ES-I3 (cell line): ENCODE results near the gene FTSJ1.
A peak's percentile ranks its signal among the peaks of the same experiment; 100 is the strongest.
"Not testable (repeated sequence)": the region's sequence is repeated elsewhere in the genome, so short reads cannot be mapped to it uniquely, and the experiment has no call there.

ENCODE experiments used
- H3K36me3 ChIP-seq: 2 replicates; pipeline ENCODE4 v1.6.1; 2013; ENCODE audit warnings: mild to moderate bottlenecking, low read length, control low read depth, moderate library complexity; ENCODE audit not compliant: insufficient read depth
- H3K4me1 ChIP-seq: 2 replicates; pipeline ENCODE4 v1.6.1; 2013; ENCODE audit warnings: mild to moderate bottlenecking, control low read depth, low read length; ENCODE audit not compliant: insufficient read depth
- H3K9ac ChIP-seq: 2 replicates; pipeline ENCODE4 v1.6.1; 2013; ENCODE audit warnings: low read depth, mild to moderate bottlenecking, low read length, moderate library complexity
- H3K9me3 ChIP-seq: 2 replicates; pipeline ENCODE4 v1.6.1; 2013; ENCODE audit warnings: mild to moderate bottlenecking, low read length, moderate library complexity; ENCODE audit not compliant: control insufficient read depth, insufficient read depth

The FTSJ1 gene

DNA sequence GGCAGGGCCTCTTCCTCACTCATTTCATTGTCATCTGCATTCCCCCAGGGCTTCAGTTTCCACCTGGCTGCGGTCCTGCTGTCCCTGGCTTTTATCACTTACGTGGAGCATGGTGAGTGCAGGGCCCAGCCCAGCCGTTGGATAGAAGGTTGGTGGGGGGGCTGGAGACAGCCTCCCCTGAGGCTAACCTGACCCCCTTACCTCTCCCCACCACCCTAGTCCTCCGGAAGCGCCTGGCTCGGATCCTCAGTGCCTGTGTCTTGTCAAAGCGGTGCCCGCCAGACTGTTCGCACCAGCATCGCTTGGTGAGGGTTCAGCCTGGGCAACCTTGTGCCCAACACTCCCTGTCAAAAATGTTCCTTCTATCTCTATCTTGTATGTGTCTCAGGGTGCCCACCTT, 39.8 kb downstream of the FTSJ1 start:
- Histone ChIP-seq H3K36me3 (no peaks in the 10 kb centered on the region), H3K4me1 (no peaks in the 10 kb centered on the region), H3K9me3 (no peaks in the 10 kb centered on the region), H3K9ac (no peak overlapping the region)

DNA sequence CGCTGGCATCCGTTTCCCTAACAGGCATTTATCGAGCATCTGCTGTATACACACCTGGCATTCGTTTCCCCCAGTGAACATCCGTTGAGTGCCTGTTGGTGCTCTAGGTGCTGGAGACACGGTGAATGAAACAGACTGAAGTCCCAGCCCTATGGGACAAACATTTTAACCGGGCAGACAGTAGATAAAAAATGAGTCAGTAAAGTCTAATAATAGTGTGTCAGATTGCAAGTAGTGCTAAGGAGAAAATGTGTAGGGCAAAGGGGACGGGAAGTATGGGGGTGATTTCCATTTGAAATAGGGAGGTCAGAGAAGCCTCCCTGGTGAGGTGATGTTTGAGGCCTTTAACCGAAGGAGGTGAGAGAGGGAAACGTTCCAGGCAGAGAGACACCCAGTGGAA, 40.3 kb downstream of the FTSJ1 start:
- H3K36me3 ChIP-seq, result no peaks in the 10 kb centered on the region
- H3K9me3 ChIP-seq, result no peaks in the 10 kb centered on the region
- no peaks in the 10 kb centered on the region for H3K4me1 ChIP-seq
- H3K9ac ChIP-seq, result no peak overlapping the region

DNA sequence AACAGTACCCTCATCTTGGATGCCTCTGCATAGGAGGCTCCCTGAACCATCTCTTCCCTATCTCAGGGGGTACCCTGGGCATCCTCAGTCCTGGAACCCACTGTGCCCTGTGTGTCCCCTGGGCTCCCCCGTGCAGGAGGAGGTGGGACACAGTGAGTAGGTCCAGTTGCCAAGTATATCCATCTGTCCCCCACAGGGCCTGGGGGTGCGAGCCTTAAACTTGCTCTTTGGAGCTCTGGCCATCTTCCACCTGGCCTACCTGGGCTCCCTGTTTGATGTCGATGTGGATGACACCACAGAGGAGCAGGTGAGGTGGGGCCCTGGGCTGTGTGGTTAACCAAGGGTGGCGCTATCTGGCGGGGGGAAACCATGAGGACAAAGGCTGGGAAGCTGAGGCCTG, 41.0 kb downstream of the FTSJ1 start:
- Histone ChIP-seq H3K9ac (no peak overlapping the region), H3K36me3 (no peaks in the 10 kb centered on the region), H3K4me1 (no peaks in the 10 kb centered on the region), H3K9me3 (no peaks in the 10 kb centered on the region)

DNA sequence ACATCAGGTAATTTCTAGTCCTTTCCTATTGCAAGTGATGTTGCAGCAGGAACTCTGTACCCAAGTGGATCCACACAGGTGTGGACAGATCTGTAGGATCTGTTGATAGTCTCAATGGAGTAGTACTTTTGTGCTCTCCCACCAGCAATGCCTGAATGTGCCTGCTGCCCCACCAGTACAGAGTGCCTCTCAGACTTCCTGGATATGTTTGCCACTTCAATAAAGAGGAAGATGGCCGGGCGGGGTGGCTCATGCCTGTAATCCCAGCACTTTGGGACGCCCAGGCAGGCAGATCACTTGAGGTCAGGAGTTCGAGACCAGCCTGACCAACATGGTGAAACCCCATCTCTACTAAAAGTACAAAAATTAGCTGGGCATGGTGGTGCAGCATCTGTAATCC, 43.5 kb downstream of the FTSJ1 start:
- H3K4me1 ChIP-seq, H3K9ac ChIP-seq, H3K9me3 ChIP-seq, H3K36me3 ChIP-seq: not testable (repeated sequence)

DNA sequence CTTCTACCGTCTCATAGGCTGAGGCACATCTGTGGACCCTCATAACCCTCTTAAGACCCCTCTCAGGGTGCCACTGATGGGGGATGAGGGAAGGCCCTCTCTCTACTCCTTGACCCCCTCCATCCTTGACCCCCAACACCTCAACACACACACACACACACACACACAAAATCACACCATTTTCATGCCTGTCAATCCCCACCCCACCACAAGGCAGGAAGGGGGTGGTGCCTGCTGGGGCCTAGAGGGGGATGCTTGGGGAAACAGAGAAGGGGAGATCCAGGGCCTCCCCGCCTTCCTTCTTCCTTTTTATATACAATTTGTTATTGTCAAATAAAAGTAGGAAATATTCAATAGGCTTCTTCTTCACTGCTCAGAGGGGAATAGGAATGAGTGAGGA, 44.5 kb downstream of the FTSJ1 start:
- H3K36me3 ChIP-seq, result no peaks in the 10 kb centered on the region
- no peak overlapping the region for H3K9ac ChIP-seq
- no peaks in the 10 kb centered on the region for H3K4me1 ChIP-seq
- H3K9me3 ChIP-seq, result no peaks in the 10 kb centered on the region

DNA sequence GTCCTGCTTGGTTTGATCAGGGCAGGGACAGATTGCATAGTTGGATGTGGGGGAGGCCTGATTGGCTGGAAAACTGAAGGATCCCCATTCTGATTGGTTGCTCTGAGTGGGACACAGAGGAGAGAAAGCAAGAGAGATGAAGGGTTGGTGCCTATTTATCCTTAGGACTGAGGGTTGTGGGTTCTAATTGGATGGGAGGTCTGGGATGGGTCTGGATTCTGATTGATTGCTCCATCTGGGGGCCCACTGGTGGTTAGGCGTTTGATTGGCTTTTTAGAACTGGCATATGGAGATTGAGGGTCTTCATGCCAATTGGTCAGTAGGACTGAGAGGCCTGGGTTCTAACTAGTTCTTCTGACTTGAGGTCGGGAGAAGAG, 45.0 kb downstream of the FTSJ1 start:
- Histone ChIP-seq H3K4me1 (no peaks in the 10 kb centered on the region), H3K36me3 (no peaks in the 10 kb centered on the region), H3K9ac (peak overlapping the region; percentile 43), H3K9me3 (no peaks in the 10 kb centered on the region)

DNA sequence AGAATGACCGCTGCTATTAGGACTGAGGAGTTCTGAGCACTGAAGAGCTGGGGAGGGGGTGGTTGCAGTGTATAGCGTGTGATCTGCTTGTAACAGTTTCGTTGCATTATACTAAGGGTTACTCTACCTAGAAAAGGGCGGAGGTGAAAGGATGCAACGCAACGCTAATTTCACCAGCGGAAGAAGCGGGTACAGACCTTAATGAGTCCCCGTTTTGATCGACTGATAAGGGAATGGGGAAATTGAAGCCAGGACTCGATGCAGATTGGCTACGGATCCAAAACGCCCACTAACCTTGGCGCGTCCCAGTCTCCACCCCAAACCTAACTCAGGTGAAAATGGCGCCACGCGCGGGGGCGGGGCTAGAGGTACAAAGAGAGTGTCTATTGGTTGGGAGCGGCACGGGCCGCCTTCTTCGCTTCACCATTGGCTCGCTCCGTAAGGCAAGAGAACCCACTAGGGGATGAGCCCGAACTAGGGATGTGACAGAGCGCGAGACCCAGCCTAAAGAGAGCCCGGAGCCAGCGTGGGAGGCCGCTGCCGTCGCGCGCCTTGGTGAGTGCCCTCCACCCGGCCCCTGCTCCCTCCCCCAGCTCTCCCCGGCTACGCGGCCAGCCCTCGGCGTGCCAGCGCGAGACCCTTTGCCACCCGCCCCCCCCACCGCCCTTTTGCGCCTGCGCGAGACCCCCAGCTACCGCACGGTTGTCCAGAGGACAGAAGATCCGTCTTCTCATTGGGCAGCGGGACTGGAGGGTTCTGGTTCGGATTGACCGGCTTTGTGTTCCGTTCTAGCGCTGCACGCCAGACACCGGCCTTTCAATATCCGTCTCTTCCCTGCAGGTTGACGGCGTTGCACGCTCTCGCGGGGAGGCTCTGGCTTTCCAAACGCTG, 45.6 kb downstream of the FTSJ1 start, which contains the start of gene EBP:
Gene EBP (plus strand): TSS at position 456 of the 891 bp plus-strand sequence. CDS start 1,964 bp downstream, outside the sequence.
- Histone ChIP-seq H3K36me3 (no peaks in the 10 kb centered on the region), H3K9me3 (no peaks in the 10 kb centered on the region), H3K9ac (peak within 1 kb of the TSS; percentile 43), H3K4me1 (no peaks in the 10 kb centered on the region)

DNA sequence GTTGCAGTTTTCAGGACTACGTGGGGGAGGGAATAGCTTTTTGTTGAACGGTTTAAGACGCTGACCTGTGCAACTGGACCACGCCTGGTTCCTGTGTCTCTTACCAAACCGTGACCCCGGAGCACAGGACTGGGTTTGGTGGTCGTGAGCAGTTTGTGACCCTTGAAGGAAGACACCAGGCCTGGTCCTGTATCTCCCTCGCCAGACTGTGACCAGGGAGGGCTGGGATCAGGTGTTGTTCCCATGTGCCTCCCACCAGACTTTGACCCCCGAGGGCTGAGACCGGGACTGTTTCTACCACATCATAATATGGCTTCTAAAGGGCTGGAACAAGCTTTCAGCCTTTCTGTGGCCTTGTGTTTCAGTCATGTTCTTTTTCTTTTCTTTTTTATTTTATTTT, 46.3 kb downstream of the FTSJ1 start:
- H3K36me3 ChIP-seq, result no peaks in the 10 kb centered on the region; the same call in 1 of the 2 replicates
- H3K4me1 ChIP-seq, result no peaks in the 10 kb centered on the region
- H3K9me3 ChIP-seq, result no peaks in the 10 kb centered on the region
- peak overlapping the region; percentile 43 for H3K9ac ChIP-seq

DNA sequence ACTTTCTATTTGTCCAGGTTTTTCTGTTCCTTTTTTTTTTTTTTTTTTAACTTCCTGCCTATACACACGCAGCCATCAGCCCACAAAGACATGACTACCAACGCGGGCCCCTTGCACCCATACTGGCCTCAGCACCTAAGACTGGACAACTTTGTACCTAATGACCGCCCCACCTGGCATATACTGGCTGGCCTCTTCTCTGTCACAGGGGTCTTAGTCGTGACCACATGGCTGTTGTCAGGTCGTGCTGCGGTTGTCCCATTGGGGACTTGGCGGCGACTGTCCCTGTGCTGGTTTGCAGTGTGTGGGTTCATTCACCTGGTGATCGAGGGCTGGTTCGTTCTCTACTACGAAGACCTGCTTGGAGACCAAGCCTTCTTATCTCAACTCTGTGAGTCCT, 47.7 kb downstream of the FTSJ1 start:
- no peaks in the 10 kb centered on the region for H3K9me3 ChIP-seq
- H3K9ac ChIP-seq, result no peak overlapping the region
- no peaks in the 10 kb centered on the region for H3K4me1 ChIP-seq
- no peaks in the 10 kb centered on the region; the same call in 1 of the 2 replicates for H3K36me3 ChIP-seq

DNA sequence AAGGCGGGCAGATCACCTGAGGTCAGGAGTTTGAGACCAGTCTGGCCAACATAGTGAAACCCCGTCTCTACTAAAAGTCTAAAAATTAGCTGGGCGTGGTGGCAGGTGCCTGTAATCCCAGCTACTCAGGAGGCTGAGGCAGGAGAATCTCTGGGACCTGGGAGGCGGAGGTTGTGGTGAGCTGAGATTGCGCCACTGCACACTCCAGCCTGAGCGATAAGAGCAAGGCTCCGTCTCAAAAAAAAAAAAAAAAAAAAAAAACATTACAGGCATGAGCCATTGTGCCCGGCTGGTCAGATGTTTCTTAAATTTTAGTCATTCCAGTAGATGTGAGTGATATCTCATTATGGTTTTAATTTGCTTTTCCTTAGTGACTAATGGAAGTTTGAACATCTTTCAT, 49.9 kb downstream of the FTSJ1 start:
- H3K36me3 ChIP-seq, H3K9me3 ChIP-seq, H3K4me1 ChIP-seq, H3K9ac ChIP-seq: not testable (repeated sequence)

DNA sequence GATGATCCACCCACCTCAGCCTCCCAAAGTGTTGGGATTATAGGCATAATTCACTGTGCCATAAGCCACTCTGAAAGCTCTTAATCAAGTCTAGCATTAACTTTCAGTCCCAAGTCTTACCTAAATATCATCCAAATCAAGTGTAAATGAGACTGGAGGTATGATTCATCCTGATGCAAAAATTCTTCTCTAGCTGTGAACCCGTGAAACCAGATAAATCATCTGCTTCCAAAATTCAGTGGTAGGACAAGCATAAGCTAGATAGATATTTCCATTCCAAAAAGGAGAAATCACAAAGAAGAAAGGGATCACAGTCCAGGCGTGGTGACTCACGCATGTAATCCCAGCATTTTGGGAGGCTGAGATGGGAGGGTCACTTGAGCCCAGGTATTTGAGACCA, 54.7 kb downstream of the FTSJ1 start:
- no peaks in the 10 kb centered on the region for H3K9me3 ChIP-seq
- no peak overlapping the region for H3K9ac ChIP-seq
- no peaks in the 10 kb centered on the region for H3K4me1 ChIP-seq
- H3K36me3 ChIP-seq, result no peaks in the 10 kb centered on the region; the same call in 1 of the 2 replicates

DNA sequence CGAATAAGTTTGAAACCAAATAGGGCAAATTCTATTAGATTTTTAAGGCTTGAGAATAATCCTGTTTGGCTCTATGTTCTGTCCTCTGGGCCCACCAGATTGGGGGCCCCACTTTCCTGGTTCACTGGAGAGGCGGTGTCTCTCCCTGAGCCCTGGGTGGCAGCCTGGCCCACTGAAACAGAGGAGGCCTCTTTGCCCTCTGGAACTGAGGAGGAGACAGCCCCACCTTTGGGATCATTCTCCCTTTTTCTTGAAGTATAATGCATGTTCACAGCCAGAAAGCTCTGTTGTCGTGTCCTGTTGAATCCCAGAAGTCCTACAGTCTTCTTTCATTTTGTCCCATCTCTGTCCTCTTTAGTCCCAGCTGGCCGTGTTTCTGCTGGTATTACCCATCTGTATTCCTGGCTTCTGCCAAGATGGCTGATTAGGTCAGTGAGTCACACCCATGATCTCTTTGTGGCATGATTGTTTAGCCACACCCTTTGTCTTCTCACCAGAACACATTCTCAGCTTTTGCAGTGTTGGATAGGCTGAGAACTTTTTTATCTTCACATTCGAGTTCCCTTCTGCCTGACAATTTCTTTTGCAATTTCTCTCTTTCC, 55.5 kb downstream of the FTSJ1 start:
- H3K9ac ChIP-seq, result no peak overlapping the region
- H3K36me3 ChIP-seq, result no peaks in the 10 kb centered on the region; the same call in 1 of the 2 replicates
- no peaks in the 10 kb centered on the region for H3K9me3 ChIP-seq
- H3K4me1 ChIP-seq, result no peaks in the 10 kb centered on the region

DNA sequence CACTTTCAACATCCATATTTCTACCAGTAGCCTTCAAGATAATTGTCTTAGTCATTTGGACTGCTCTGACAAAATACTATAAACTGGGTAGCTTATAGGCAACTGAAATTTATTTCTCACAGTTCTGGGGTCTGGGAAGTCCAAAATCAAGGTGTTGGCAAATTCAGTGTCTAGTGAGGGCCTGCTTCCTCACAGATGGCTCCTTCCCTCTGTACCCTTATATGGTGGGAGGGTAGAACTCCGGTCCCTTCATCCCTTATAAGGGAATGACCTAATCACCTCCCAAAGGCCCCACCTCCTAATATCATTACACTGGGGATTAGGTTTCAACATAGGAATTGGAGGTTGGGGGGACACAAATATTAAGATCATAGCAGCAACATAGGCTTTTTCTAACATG, 56.2 kb downstream of the FTSJ1 start:
- no peaks in the 10 kb centered on the region; the same call in 1 of the 2 replicates for H3K36me3 ChIP-seq
- H3K9ac ChIP-seq, result no peak overlapping the region
- H3K4me1 ChIP-seq, result no peaks in the 10 kb centered on the region
- no peaks in the 10 kb centered on the region for H3K9me3 ChIP-seq

DNA sequence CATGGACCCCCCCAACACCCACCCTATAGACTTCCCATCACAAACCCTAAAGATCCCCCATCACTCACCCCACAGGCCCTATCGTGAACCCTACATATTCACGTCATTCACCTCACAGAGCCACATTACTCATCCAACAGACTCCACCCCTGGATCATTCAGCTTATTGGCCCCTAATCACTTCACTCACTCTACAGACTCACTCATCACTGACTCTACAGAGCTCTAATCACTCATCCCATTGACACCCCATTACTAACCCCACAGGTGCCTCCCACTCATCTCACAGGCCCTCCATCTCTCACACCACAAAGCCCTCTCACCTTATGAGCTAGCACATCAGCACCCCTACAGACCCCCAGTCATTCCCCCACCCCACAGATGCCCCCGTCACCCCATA, 57.2 kb downstream of the FTSJ1 start:
- no peaks in the 10 kb centered on the region for H3K9me3 ChIP-seq
- no peak overlapping the region for H3K9ac ChIP-seq
- H3K36me3 ChIP-seq, result no peaks in the 10 kb centered on the region
- no peaks in the 10 kb centered on the region for H3K4me1 ChIP-seq
